ENCODE measurements around the gene RFXANK.
"Not testable (repeated sequence)": the region's sequence is repeated elsewhere in the genome, so short reads cannot be mapped to it uniquely, and the experiment has no call there.

Gene RFXANK

GRCh38 chr19:19170053-19170872 lies 21.8 kb upstream of the RFXANK start, which contains the start of gene MEF2B:
Gene MEF2B, minus strand, starts transcription at chr19:19170263. Its CDS starts 19,528 bp downstream, at chr19:19150735.
- DNase-seq (ENCODE audit: low read depth in 2 of 2) = peak; percentile 69 to 75

DNA sequence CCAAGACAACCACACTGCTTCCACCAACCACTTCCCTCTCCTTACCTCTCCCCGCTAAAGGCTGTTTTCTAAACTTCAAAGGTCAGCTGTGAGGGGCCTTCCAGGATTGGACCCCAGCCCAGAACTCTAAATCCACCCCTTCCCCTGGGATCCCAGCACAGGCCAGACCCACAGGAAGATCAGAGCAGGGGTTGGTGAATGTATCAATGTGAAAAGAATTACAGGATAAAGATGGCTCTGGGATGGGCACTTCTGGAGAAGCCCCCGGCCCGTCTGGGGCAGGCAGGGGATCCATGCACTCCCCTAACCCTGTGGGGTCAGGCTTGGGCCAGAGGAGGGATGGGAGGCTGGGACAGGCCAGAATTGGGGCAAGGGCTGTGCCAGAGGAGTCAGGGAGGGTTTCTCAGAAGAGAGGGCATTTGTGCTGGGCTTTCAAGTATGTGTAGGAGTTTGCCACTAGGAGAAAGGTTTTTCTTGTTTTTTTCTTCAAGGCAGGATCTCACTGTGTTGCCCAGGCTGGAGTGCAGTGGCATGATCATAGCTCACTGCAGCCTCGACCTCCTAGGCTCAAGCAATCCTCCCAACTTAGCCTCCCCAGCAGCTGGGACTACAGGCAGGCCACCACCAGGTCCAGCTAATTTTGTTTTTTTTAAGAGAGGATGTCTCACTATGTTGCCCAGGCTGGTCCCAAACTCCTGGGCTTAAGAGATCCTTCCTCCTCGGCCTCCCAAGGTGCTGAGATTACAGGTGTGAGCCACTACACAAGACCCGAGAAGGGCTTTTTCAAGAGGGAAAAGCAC lies 21.0 kb upstream of the RFXANK start:
- DNase-seq (ENCODE audit: low read depth in 2 of 2) = no peak

- no peak for DNase-seq (ENCODE audit: low read depth in 2 of 2)
These were observed 20.1 kb upstream of the RFXANK start for GRCh38 chr19:19171821-19172532.

DNA sequence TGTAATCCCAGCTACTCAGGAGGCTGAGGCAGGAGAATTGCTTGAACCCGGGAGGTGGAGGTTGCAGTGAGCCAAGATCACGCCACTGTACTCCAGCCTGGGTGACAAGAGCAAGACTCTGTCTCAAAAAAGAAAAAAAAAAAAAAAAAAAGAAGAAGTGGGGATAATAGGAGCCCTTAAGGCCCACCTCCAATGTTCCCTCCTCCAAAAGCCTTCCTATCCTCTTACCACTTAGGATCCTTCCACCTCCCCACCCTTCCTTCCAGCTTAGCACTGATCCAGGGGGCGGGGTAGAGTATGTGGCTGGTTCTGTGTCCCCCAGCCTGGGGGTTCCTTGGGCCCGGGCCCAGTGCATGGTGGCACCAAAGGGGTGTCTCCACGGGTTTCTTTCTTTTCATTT lies 18.8 kb upstream of the RFXANK start:
- not testable (repeated sequence) for DNase-seq (ENCODE audit: low read depth in 2 of 2)

GRCh38 chr19:19176950-19177349 lies 15.1 kb upstream of the RFXANK start:
- no peak for DNase-seq (ENCODE audit: low read depth in 2 of 2)

DNA sequence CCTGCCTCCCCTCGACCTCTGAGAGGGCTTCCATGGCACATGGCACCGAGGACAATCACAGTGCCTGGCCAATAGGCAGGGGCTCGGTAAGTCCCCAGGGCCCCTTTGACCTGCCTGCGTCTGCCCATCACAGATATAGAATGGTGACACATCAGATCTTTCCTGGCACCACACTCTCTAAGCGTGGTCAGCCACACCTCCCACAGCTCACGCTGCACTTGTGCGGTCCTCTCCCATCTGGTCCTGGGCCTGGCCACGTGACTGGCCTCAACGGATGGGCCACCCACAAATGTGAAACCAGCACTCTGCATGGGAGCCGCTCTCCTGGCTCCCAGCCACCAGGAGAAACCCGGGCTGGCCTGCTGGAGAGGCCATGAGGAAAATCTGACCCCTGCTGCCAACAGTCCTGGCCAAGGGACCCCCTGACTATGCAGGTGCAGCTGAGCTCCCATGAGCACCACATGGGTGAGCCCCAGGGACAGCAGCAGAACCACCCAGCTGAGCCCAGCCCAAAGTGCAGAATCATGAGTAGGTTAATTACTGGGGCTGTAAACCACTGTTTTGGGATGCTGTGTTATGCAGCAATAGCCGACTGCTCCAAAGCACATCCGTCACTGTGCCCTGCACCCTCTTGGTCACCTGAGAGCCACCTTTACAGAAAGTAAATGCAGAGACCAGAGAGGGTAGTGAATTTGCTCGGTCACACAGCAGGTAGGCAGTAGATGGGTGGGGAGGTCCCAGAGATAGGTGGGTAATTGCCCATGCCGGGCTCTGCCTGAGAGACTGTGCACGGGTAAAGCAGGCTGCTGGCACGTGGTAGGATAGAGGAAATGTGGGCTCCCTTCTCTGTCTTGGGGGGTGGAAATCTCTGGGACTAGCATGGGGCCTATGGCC lies 12.3 kb upstream of the RFXANK start:
- DNase-seq (ENCODE audit: low read depth in 2 of 2) = no peak

GRCh38 chr19:19181488-19181998 lies 10.5 kb upstream of the RFXANK start:
- no peak for DNase-seq (ENCODE audit: low read depth in 2 of 2)

DNA sequence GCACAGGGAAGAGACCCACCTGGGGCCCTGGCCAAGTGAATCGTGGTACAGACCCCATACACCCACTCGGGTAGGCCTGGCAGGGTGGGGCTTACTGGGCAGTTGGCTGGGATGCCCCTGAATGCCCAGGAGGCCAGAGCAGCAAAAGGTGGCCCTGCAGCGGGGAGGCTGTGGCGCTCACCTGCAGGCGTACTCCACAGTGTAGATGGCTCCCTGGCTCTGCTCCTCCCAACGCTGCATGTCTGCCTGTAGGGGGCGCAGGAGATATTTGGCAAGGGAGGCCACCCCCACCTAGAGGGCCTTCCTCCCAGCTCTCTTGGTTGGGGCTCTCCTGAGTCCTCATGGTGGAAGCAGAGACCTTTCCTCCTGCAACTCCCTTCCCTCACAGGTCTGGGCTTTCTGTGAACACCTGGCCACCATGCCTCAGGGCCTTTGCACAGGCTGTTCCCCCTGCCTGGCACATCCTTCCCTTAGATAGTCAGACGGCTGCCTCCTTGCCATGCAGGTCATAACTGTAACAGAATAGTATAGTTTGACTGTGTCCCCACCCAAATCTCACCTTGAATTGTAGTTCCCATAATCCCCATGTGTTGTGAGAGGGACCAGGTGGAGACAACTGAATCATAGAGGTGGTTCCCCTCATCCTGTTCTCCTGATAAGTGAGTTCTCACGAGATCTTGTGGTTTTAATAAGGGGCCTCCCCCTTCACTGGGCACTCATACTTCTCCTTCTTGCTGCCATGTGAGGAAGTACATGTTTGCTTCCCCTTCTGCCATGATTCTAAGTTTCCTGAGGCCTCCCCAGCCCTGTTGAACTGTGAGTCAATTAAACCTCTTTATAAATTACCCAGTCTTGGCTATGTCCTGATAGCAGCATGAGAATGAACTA lies 6.0 kb upstream of the RFXANK start:
- DNase-seq (ENCODE audit: low read depth in 2 of 2) = peak; percentile 26 to 30

DNA sequence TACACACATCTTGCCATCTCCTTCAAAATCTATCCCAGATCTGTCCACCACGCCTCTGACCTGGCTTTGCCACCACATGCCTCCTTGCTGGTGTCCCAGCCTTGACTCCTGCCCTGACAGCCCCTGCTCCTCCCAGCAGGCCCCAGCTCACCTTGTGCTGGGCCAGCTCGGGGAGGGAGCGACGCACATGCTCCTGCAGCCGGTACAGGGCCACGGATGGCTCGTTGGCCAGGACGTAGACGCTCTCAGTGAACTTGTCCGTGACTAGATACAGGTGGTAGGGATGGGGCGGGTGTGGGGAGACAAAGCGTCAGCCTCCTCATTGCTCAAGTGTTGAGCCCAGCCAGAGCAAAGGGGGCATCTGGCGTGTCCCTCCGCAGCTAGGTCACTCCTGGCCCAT lies 5.3 kb upstream of the RFXANK start:
- DNase-seq (ENCODE audit: low read depth in 2 of 2) = no peak

- no peak for DNase-seq (ENCODE audit: low read depth in 2 of 2)
These were observed 335 bp upstream of the RFXANK start for GRCh38 chr19:19191768-19192077.

DNA sequence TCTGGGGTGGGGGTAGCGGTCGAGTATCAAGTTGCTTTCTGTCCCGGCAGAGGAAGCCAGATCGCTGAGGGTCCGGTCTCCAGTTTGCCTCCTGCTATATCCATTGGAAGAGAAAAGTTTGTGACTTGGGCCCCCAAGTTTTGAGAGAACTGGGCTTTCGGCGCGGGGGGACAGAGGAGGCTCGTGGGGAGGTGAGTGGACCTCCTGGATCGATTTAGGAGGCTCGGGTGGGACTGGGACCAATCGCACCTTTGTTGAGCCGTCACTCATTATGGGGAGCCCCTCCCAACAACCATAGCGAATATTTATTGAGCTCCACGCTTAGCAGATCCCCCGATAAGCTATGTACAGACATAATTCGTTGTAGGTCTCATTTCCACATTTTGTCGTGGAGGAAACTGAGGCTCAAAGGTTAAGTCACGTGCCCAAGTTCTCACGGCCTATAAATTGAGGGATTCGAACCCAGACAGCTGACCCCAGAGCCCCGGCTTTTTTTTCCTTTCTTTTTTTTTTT lies 909 bp downstream of the RFXANK start:
- no peak for DNase-seq (ENCODE audit: low read depth in 2 of 2)

DNA sequence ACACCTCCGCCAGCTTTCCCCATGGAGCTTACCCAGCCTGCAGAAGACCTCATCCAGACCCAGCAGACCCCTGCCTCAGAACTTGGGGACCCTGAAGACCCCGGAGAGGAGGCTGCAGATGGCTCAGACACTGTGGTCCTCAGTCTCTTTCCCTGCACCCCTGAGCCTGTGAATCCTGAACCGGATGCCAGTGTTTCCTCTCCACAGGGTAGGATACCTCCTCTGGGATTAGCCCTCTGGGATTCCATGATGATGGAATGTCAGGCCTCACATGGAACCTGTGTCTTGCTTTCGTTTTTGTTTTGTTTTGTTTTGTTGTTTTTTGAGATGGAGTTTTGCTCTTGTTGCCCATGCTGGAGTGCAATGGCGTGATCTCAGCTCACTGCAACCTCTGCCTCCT lies 1.9 kb downstream of the RFXANK start:
- no peak for DNase-seq (ENCODE audit: low read depth in 2 of 2)

DNA sequence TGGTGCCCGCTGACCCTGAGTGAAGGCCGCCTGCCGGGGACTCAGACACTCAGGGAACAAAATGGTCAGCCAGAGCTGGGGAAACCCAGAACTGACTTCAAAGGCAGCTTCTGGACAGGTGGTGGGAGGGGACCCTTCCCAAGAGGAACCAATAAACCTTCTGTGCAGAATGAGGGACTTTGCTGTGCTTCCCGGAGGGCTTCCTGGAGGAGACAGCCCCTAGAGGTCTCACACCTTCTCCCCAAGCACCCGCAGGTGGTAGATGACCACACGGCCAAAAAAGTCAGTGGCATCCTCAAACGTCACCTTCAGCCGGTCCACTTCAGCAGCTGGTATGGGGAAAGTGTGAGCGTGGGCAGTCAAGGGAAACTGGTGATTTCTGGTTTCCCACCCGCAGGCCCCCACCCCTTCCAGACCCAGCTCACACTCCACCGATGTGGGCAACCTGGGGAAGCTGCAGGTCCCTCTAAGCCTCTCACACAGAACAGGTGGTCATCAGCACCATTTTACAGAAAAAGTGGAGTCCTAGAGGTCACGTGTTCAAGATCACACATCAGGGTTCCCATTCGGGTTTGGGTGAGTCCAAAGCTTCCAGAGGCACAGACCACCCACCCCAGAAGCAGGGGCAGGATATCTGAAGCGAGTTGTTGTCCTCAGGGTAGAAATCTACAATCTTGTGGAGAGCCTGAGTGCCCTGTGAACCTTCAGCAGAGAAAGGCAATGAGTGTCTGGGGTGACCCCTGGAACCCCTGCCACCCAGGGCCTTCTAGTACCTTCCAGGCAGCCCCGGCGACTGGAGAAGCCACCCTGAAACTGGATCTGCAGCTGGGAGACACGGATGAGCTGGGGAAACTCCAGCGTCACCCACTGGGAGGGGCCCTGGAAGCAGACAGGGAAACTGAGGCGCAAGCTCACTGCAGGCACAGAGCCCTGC lies 9.9 kb downstream of the RFXANK start:
- no peak for DNase-seq (ENCODE audit: low read depth in 2 of 2)

GRCh38 chr19:19202707-19203011 lies 10.6 kb downstream of the RFXANK start:
- no peak for DNase-seq (ENCODE audit: low read depth in 2 of 2)

- DNase-seq (ENCODE audit: low read depth in 2 of 2) = peak; percentile 85 to 91
These were observed 11.2 kb downstream of the RFXANK start, which contains the start of gene NR2C2AP for GRCh38 chr19:19203012-19203856. Gene NR2C2AP, minus strand, starts transcription at chr19:19203414. Its CDS starts 354 bp downstream, at chr19:19203060.

DNA sequence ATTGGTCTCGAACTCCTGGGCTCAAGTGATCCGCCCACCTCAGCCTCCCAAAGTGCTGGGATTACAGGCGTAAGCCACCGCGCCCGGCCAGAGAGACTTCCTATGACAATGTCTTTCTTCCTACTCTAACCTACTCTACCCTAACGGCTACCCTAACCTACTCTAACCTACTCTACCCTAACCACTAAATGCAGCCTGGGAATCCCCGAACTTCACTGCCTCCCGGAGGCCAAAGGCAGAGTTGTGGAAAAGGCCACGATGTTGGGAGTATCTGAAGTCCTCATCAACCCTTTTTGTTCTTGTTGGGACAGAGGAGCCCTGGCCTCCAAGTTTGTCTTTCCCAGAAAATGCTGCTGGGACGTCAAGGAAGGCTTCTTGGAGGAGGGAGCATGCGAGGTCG lies 12.1 kb downstream of the RFXANK start:
- DNase-seq (ENCODE audit: low read depth in 2 of 2) = no peak

DNA sequence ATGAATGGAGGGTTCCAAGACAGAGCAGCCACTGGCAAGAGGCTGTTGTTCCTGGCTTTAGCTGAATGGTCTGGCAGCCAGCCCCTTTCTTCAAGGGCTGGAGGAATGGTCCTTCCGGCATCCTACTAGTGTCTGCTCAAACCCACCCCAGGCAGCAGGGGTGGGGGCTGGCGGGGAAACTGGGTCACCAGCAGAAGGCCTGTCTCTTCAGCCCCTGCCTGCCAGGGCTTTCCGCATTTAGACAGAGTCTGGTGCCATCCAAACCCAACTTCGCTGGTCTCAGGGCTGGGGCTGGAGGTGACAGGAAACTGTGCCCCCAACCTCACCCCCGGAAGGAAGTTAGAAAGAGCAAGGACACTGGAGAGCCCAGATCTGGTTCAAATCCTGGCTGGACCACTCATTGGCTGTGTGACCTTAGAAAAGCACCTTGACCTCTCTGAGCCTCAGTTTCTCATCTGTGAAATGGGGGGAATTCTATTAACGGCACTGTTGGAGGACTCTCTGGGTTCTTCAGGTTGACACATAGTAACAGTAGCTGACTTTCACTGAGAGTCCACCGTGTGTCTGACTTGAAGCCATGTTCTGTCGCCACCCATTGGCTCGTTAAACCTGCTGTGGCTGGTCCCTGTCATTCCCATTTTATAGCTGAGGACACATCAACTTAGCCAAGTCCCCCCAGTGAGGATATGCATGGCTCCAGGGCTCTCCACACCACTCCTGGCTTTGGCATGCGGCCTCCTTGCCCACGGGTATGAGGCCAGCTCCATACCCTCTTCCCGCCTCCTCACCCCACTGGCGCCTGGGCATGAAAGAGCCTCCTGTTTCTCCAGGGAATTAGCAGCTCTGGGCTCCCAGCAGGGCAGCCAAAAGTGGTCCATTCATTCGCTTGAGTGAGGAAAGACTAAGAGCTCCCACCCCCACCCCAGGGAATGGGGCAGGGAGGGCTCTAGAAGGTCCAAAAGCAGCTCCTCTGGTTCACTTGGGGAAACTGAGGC lies 13.7 kb downstream of the RFXANK start:
- no peak for DNase-seq (ENCODE audit: low read depth in 2 of 2)

Data from stimulated activated CD8-positive, alpha-beta memory T cell treated with anti-CD3 and anti-CD28 coated beads, Interleukin-2, amount 100 ng/mL, for 48 hours (primary cell).